ENCODE results near the gene NCS1.

The NCS1 gene

GRCh38 chr9:130154816-130155215 lies 17.4 kb upstream of the NCS1 start:
- TF ChIP-seq CTCF (IDR thresholded peaks at IDR 0.05; ENCODE audit: control insufficient read depth, insufficient read depth, low read depth, low read length, missing control alignments): no peak
- no peak for DNase-seq (ENCODE audit: low read depth)

GRCh38 chr9:130155647-130156046 lies 16.6 kb upstream of the NCS1 start:
- DNase-seq (ENCODE audit: low read depth): no peak
- H3K4me3 ChIP-seq (ENCODE audit: control insufficient read depth, low read depth, low read length): no peak overlapping the region
- TF ChIP-seq CTCF (IDR thresholded peaks at IDR 0.05; ENCODE audit: control insufficient read depth, insufficient read depth, low read depth, low read length, missing control alignments): no peak

More at GRCh38 chr9:130154816-130155215, 17.4 kb upstream of the NCS1 start:
- no peak overlapping the region for H3K4me3 ChIP-seq (ENCODE audit: control insufficient read depth, low read depth, low read length)

GRCh38 chr9:130156672-130157071 lies 15.5 kb upstream of the NCS1 start:
- DNase-seq (ENCODE audit: low read depth): no peak
- no peak for TF ChIP-seq CTCF (IDR thresholded peaks at IDR 0.05; ENCODE audit: control insufficient read depth, insufficient read depth, low read depth, low read length, missing control alignments)
- H3K4me3 ChIP-seq (ENCODE audit: control insufficient read depth, low read depth, low read length): no peak overlapping the region

- H3K4me3 ChIP-seq (ENCODE audit: control insufficient read depth, low read depth, low read length): no peak overlapping the region
- no peak for TF ChIP-seq CTCF (IDR thresholded peaks at IDR 0.05; ENCODE audit: control insufficient read depth, insufficient read depth, low read depth, low read length, missing control alignments)
- DNase-seq (ENCODE audit: low read depth): no peak
Observed at GRCh38 chr9:130157079-130157478, 15.1 kb upstream of the NCS1 start.

- no peak for TF ChIP-seq CTCF (IDR thresholded peaks at IDR 0.05; ENCODE audit: control insufficient read depth, insufficient read depth, low read depth, low read length, missing control alignments)
- DNase-seq (ENCODE audit: low read depth): no peak
- H3K4me3 ChIP-seq (ENCODE audit: control insufficient read depth, low read depth, low read length): no peak overlapping the region
Observed at GRCh38 chr9:130158001-130158400, 14.2 kb upstream of the NCS1 start.

- TF ChIP-seq CTCF (IDR thresholded peaks at IDR 0.05; ENCODE audit: control insufficient read depth, insufficient read depth, low read depth, low read length, missing control alignments): no peak
- DNase-seq (ENCODE audit: low read depth): no peak
- no peak overlapping the region for H3K4me3 ChIP-seq (ENCODE audit: control insufficient read depth, low read depth, low read length)
Observed at GRCh38 chr9:130159057-130159456, 13.1 kb upstream of the NCS1 start.

Data from AG09309 (cell line).